OCI-LY3 (cell line): ENCODE data around the gene CTRB2.

Experiments used
- H2AFZ ChIP-seq: fragments of 200-600, 300-600 bp; shearing (Covaris generic); 2 replicates; pipeline ENCODE4 v1.6.0; 2014; ENCODE audit warnings: antibody characterized with exemption, low read depth, low read length
- H3K27ac ChIP-seq: fragments of 200-600, 300-600 bp; sonication (generic); 2 replicates; pipeline ENCODE4 v1.5.1; 2014; ENCODE audit warnings: mild to moderate bottlenecking, low read length, moderate library complexity, mixed read lengths
- H3K27me3 ChIP-seq: fragments of 200-600, 300-600 bp; sonication (generic); 2 replicates; pipeline ENCODE4 v1.6.1; 2014; ENCODE audit warnings: low read depth, low read length, mixed read lengths
- H3K36me3 ChIP-seq: fragments of 200-600, 300-600 bp; sonication (generic); replicated peaks from 2 replicates; pipeline ENCODE3; 2014; ENCODE audit warnings: low read depth, low read length, mixed read lengths
- H3K4me1 ChIP-seq: fragments of 300-600, 200-600 bp; sonication (generic); 2 replicates; pipeline ENCODE4 v1.6.1; 2014; ENCODE audit warnings: low read length, mixed read lengths
- H3K4me2 ChIP-seq: fragments of 200-600, 300-600 bp; sonication (generic); 2 replicates; pipeline ENCODE4 v1.6.1; 2014; ENCODE audit warnings: low read length, mixed read lengths
- H3K4me3 ChIP-seq: fragments of 300-600, 200-600 bp; sonication (generic); 2 replicates; pipeline ENCODE4 v1.5.1; 2014; ENCODE audit warnings: antibody characterized with exemption, mild to moderate bottlenecking, low read length, moderate library complexity
- H3K79me2 ChIP-seq: fragments of 300-600, 200-600 bp; shearing (Covaris generic); 2 replicates; pipeline ENCODE4 v1.6.1; 2014; ENCODE audit warnings: mild to moderate bottlenecking, low read length, mixed read lengths
- H3K9ac ChIP-seq: fragments of 300-600, 200-600 bp; shearing (Covaris generic); 2 replicates; pipeline ENCODE4 v1.6.0; 2014; ENCODE audit warnings: mild to moderate bottlenecking, low read length, moderate library complexity
- H3K9me3 ChIP-seq: fragments of 200-600, 300-600 bp; shearing (Covaris generic); 2 replicates; pipeline ENCODE4 v1.6.1; 2014; ENCODE audit warnings: low read length, mixed read lengths; ENCODE audit not compliant: insufficient read depth
- H4K20me1 ChIP-seq: fragments of 200-600, 300-600 bp; sonication (generic); 2 replicates; pipeline ENCODE4 v1.6.1; 2016; ENCODE audit warnings: low read length, mixed read lengths; ENCODE audit not compliant: insufficient read depth
- CTCF ChIP-seq: fragments of 200-600, 300-600 bp; sonication (generic); IDR thresholded peaks from 2 replicates; pipeline ENCODE4 v1.5.1; 2014; ENCODE audit warnings: antibody characterized with exemption, low read length, low read depth
- EZH2phosphoT487 ChIP-seq: fragments of 200-600 bp; shearing (Covaris generic); IDR thresholded peaks from 2 replicates; pipeline ENCODE4 v1.6.1; 2018; ENCODE audit warnings: antibody characterized with exemption, mixed run types, low read depth

Gene CTRB2

GRCh38 chr16:75226550-75227360, 19.8 kb upstream of the CTRB2 start:
- no peak overlapping the region for H3K4me2 ChIP-seq
- H4K20me1 ChIP-seq: no peaks in the 10 kb centered on the region
- H3K9me3 ChIP-seq: no peaks in the 10 kb centered on the region
- H3K4me1 ChIP-seq: no peaks in the 10 kb centered on the region
- no peak overlapping the region for H2AFZ ChIP-seq
- TF ChIP-seq CTCF (no peak), EZH2phosphoT487 (no peak)
- no peaks in the 10 kb centered on the region for H3K79me2 ChIP-seq
- no peak overlapping the region for H3K4me3 ChIP-seq
- no peaks in the 10 kb centered on the region for H3K36me3 ChIP-seq
- H3K27ac ChIP-seq: no peak overlapping the region
- H3K27me3 ChIP-seq: peaks cover 15% of the 10 kb centered on the region
- H3K9ac ChIP-seq: no peak overlapping the region

GRCh38 chr16:75225678-75226515, 18.9 kb upstream of the CTRB2 start:
- H3K79me2 ChIP-seq: no peaks in the 10 kb centered on the region
- no peaks in the 10 kb centered on the region for H3K9me3 ChIP-seq
- no peaks in the 10 kb centered on the region for H3K4me1 ChIP-seq
- H3K27me3 ChIP-seq: peaks cover 15% of the 10 kb centered on the region
- H3K4me2 ChIP-seq: no peak overlapping the region
- H2AFZ ChIP-seq: no peak overlapping the region
- no peak for TF ChIP-seq CTCF
- no peak for TF ChIP-seq EZH2phosphoT487
- no peak overlapping the region for H3K27ac ChIP-seq
- no peak overlapping the region for H3K9ac ChIP-seq
- H3K36me3 ChIP-seq: no peaks in the 10 kb centered on the region
- no peaks in the 10 kb centered on the region for H4K20me1 ChIP-seq
- H3K4me3 ChIP-seq: no peak overlapping the region

GRCh38 chr16:75225092-75225491, 18.1 kb upstream of the CTRB2 start:
- peaks cover 11% of the 10 kb centered on the region; the same call in 1 of the 2 replicates for H3K27me3 ChIP-seq
- no peaks in the 10 kb centered on the region for H3K9me3 ChIP-seq
- TF ChIP-seq EZH2phosphoT487 (no peak), CTCF (no peak)
- H3K79me2 ChIP-seq: no peaks in the 10 kb centered on the region
- H3K4me2 ChIP-seq: no peak overlapping the region
- H3K36me3 ChIP-seq: no peaks in the 10 kb centered on the region
- H2AFZ ChIP-seq: no peak overlapping the region
- H3K27ac ChIP-seq: no peak overlapping the region
- no peak overlapping the region for H3K4me3 ChIP-seq
- H4K20me1 ChIP-seq: no peaks in the 10 kb centered on the region
- H3K9ac ChIP-seq: no peak overlapping the region
- H3K4me1 ChIP-seq: peaks cover 5% of the 10 kb centered on the region
